Activated CD8-positive, alpha-beta memory T cell treated with anti-CD3 and anti-CD28 coated beads for 24 hours (primary cell): ENCODE results near the gene DLGAP4.

ENCODE experiments used
- DNase-seq: peaks from one replicate; pipeline ENCODE4 v3.0.0-alpha.2; 2020

DLGAP4 gene

GRCh38 chr20:36481380-36482043, 175.4 kb downstream of the DLGAP4 start:
- no peak for DNase-seq

- no peak for DNase-seq
Observed at GRCh38 chr20:36482044-36482473, 175.9 kb downstream of the DLGAP4 start.

GRCh38 chr20:36483209-36483918, 177.2 kb downstream of the DLGAP4 start:
- no peak for DNase-seq

- no peak for DNase-seq
Observed at GRCh38 chr20:36483919-36484808, 178.0 kb downstream of the DLGAP4 start.

GRCh38 chr20:36485286-36485685, 179.1 kb downstream of the DLGAP4 start:
- DNase-seq, result no peak

- no peak for DNase-seq
Observed at GRCh38 chr20:36487069-36487468, 180.9 kb downstream of the DLGAP4 start.

GRCh38 chr20:36490191-36490590, 184.1 kb downstream of the DLGAP4 start:
- DNase-seq, result no peak

GRCh38 chr20:36491901-36492617, 185.9 kb downstream of the DLGAP4 start:
- peak; percentile 79 for DNase-seq

GRCh38 chr20:36493051-36493800, 187.1 kb downstream of the DLGAP4 start:
- DNase-seq, result no peak

GRCh38 chr20:36493801-36494114, 187.6 kb downstream of the DLGAP4 start:
- no peak for DNase-seq

- DNase-seq, result no peak
Observed at GRCh38 chr20:36496707-36497669, 190.8 kb downstream of the DLGAP4 start.

GRCh38 chr20:36497856-36498255, 191.7 kb downstream of the DLGAP4 start:
- no peak for DNase-seq

GRCh38 chr20:36498386-36499179, 192.4 kb downstream of the DLGAP4 start:
- DNase-seq, result no peak

- DNase-seq, result no peak
Observed at GRCh38 chr20:36499211-36499610, 193.1 kb downstream of the DLGAP4 start.

GRCh38 chr20:36499723-36500501, 193.8 kb downstream of the DLGAP4 start:
- DNase-seq, result no peak

- DNase-seq, result no peak
Observed at GRCh38 chr20:36501367-36502006, 195.3 kb downstream of the DLGAP4 start.

GRCh38 chr20:36504295-36504694, 198.2 kb downstream of the DLGAP4 start:
- DNase-seq, result no peak

GRCh38 chr20:36506253-36506652, 200.1 kb downstream of the DLGAP4 start:
- no peak for DNase-seq

- DNase-seq, result no peak
Observed at GRCh38 chr20:36507746-36508145, 201.6 kb downstream of the DLGAP4 start.
